Measurements from ENCODE around the gene ANKMY1.

The ANKMY1 gene

GRCh38 chr2:240598311-240598911 is 40.6 kb upstream of the ANKMY1 start:
- Histone ChIP-seq H3K79me2 (ENCODE audit: insufficient read depth, low read length) (no peaks in the 10 kb centered on the region), H3K4me1 (ENCODE audit: insufficient read depth, low read length, poor library complexity, severe bottlenecking) (no peaks in the 10 kb centered on the region), H3K4me3 (ENCODE audit: low read length, poor library complexity, severe bottlenecking) (no peak overlapping the region), H4K20me1 (ENCODE audit: insufficient read depth, low read length, poor library complexity, severe bottlenecking) (peaks cover 5% of the 10 kb centered on the region), H3K9me3 (ENCODE audit: insufficient read depth, low read depth, low read length) (no peaks in the 10 kb centered on the region), H3K4me2 (ENCODE audit: low read depth, low read length, poor library complexity, severe bottlenecking) (no peak overlapping the region), H3K27me3 (ENCODE audit: insufficient read depth, low read length, poor library complexity, severe bottlenecking) (no peaks in the 10 kb centered on the region), H3F3A (ENCODE audit: low read depth) (no peaks in the 10 kb centered on the region), H3K9ac (ENCODE audit: low read depth, low read length, poor library complexity, severe bottlenecking) (no peak overlapping the region), H2AFZ (ENCODE audit: low read length) (no peak overlapping the region), H3K9me2 (replicated peaks; ENCODE audit: low read depth, low read length) (no peaks in the 10 kb centered on the region), H3K36me3 (ENCODE audit: insufficient read depth, low read length) (peaks cover 11% of the 10 kb centered on the region; the same call in 1 of the 2 replicates)
- TF ChIP-seq EZH2phosphoT487 (IDR thresholded peaks at IDR 0.05; ENCODE audit: borderline replicate concordance): no peak
- TF ChIP-seq, protein P1, sequence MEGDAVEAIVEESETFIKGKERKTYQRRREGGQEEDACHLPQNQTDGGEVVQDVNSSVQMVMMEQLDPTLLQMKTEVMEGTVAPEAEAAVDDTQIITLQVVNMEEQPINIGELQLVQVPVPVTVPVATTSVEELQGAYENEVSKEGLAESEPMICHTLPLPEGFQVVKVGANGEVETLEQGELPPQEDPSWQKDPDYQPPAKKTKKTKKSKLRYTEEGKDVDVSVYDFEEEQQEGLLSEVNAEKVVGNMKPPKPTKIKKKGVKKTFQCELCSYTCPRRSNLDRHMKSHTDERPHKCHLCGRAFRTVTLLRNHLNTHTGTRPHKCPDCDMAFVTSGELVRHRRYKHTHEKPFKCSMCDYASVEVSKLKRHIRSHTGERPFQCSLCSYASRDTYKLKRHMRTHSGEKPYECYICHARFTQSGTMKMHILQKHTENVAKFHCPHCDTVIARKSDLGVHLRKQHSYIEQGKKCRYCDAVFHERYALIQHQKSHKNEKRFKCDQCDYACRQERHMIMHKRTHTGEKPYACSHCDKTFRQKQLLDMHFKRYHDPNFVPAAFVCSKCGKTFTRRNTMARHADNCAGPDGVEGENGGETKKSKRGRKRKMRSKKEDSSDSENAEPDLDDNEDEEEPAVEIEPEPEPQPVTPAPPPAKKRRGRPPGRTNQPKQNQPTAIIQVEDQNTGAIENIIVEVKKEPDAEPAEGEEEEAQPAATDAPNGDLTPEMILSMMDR (conservative IDR thresholded peaks at IDR 0.05; ENCODE audit: low read length): no peak

DNA sequence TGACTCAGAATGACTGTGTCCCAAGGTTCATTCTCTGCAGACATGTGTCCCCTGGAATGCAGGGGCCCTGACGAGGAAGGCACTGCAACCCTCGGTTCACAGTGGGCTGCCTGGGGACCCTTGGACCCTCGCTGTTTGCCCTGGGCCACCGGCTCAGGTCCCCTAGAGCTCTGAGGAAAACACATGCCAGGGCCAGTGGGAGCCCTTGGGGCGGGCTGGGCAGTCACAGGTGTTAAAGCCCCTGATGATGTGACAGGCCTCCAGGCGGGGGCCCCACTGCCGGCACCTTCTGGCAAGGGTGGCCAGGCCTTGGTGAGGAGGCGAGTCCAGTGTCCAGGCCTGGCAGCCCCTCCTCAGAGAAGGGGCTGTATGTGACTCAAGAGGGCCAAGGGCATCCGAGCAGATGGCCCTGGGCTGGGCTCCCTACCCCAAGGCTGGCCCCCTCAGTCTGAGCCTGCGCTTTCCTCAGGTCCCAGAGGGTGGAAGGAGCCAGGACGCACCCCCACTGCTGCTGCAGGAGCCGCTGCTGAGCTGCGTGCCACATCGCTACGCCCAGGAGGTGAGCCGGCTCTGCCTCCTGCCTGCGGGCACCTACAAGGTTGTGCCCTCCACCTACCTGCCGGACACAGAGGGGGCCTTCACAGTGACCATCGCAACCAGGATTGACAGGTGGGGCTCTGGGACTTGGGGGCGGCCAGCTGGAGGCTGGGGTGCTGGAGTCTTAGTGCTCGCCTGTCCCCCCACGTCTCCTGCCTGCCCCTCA is 39.8 kb upstream of the ANKMY1 start:
- no peaks in the 10 kb centered on the region for H3K9me3 ChIP-seq (ENCODE audit: insufficient read depth, low read depth, low read length)
- 0 out of 2 replicates have a peak, but pooled peaks cover under 1% of the 10 kb centered on the region for H3K79me2 ChIP-seq (ENCODE audit: insufficient read depth, low read length)
- no peak for TF ChIP-seq EZH2phosphoT487 (IDR thresholded peaks at IDR 0.05; ENCODE audit: borderline replicate concordance)
- TF ChIP-seq, protein P1 (conservative IDR thresholded peaks at IDR 0.05; ENCODE audit: low read length): no peak
- H4K20me1 ChIP-seq (ENCODE audit: insufficient read depth, low read length, poor library complexity, severe bottlenecking): peaks cover 9% of the 10 kb centered on the region
- H3K9ac ChIP-seq (ENCODE audit: low read depth, low read length, poor library complexity, severe bottlenecking): no peak overlapping the region
- no peak overlapping the region for H3K4me2 ChIP-seq (ENCODE audit: low read depth, low read length, poor library complexity, severe bottlenecking)
- no peak overlapping the region for H2AFZ ChIP-seq (ENCODE audit: low read length)
- no peak overlapping the region for H3K4me3 ChIP-seq (ENCODE audit: low read length, poor library complexity, severe bottlenecking)
- peaks cover 11% of the 10 kb centered on the region; the same call in 1 of the 2 replicates for H3K36me3 ChIP-seq (ENCODE audit: insufficient read depth, low read length)
- H3K27me3 ChIP-seq (ENCODE audit: insufficient read depth, low read length, poor library complexity, severe bottlenecking): no peaks in the 10 kb centered on the region
- H3K4me1 ChIP-seq (ENCODE audit: insufficient read depth, low read length, poor library complexity, severe bottlenecking): no peaks in the 10 kb centered on the region
- no peaks in the 10 kb centered on the region for H3K9me2 ChIP-seq (replicated peaks; ENCODE audit: low read depth, low read length)
- H3F3A ChIP-seq (ENCODE audit: low read depth): no peaks in the 10 kb centered on the region

DNA sequence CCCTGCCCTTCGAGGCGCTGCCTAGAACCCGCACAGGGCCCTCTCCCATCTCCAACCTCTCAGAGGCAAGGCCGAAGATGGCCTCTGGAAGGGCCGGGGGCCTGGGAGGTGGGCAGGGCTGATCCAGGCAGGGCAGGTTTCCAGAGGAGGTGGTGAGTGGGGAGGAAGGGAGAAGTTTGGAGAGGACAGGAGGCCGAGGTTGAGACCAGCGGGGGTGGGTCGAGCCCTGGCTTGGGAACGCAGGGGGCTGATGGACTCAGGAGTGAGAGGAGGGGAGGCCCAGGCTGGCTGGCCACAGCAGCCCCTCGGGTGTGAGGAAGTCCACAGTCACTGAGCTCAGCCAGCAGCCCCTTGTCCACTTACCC is 39.2 kb upstream of the ANKMY1 start:
- H2AFZ ChIP-seq (ENCODE audit: low read length): no peak overlapping the region
- H3K4me3 ChIP-seq (ENCODE audit: low read length, poor library complexity, severe bottlenecking): no peak overlapping the region
- H4K20me1 ChIP-seq (ENCODE audit: insufficient read depth, low read length, poor library complexity, severe bottlenecking): peaks cover 10% of the 10 kb centered on the region
- no peak for TF ChIP-seq EZH2phosphoT487 (IDR thresholded peaks at IDR 0.05; ENCODE audit: borderline replicate concordance)
- TF ChIP-seq, protein P1 (conservative IDR thresholded peaks at IDR 0.05; ENCODE audit: low read length): no peak
- no peak overlapping the region for H3K4me2 ChIP-seq (ENCODE audit: low read depth, low read length, poor library complexity, severe bottlenecking)
- no peaks in the 10 kb centered on the region for H3K4me1 ChIP-seq (ENCODE audit: insufficient read depth, low read length, poor library complexity, severe bottlenecking)
- no peaks in the 10 kb centered on the region for H3F3A ChIP-seq (ENCODE audit: low read depth)
- no peaks in the 10 kb centered on the region for H3K9me3 ChIP-seq (ENCODE audit: insufficient read depth, low read depth, low read length)
- H3K27me3 ChIP-seq (ENCODE audit: insufficient read depth, low read length, poor library complexity, severe bottlenecking): no peaks in the 10 kb centered on the region
- H3K79me2 ChIP-seq (ENCODE audit: insufficient read depth, low read length): peaks cover 6% of the 10 kb centered on the region; the same call in 1 of the 2 replicates
- no peaks in the 10 kb centered on the region for H3K9me2 ChIP-seq (replicated peaks; ENCODE audit: low read depth, low read length)
- peaks cover 11% of the 10 kb centered on the region; the same call in 1 of the 2 replicates for H3K36me3 ChIP-seq (ENCODE audit: insufficient read depth, low read length)
- H3K9ac ChIP-seq (ENCODE audit: low read depth, low read length, poor library complexity, severe bottlenecking): no peak overlapping the region
